ENCODE data around the gene TMTC4.

TMTC4 gene

DNA sequence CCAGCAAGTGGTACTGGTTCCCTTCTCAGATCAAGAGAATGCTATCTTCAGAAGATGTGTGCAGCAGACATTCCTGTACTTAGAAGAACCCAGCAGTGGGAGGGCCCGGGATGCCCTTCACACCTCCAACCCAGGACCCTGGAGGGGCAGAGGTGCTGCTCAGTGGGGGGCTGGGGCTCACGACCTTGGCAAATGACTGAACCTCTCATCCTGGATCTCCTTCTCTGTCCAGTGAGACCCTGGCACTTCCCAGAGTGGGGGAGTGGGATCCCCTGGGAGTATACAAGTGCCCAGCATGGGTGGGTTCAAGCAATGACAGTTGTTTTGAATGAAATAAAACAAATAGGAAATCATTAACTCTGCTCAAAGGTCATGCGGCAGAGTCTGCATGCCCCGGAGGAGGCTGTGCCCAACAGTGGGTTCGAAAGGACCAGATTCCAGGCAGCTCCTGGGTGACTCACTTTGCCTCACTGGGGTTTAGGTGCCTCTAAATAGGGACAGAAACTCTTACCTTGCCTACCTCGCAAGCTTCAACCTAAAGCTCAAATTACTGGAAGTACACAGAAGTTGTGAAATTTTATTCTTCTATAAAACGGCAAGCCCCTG is 112.9 kb downstream of the TMTC4 start:
- Mint-ChIP-seq H3K27ac (ENCODE audit: low read depth) (no peak overlapping the region), H3K9me3 (no peaks in the 10 kb centered on the region), H3K27me3 (no peaks in the 10 kb centered on the region), H3K36me3 (ENCODE audit: insufficient read depth) (peaks cover 2% of the 10 kb centered on the region), H3K4me1 (peaks cover 13% of the 10 kb centered on the region), H3K4me3 (no peak overlapping the region)
- ATAC-seq (replicated peaks; ENCODE audit: extremely low read depth, poor library complexity, severe bottlenecking) (no peak), DNase-seq (ENCODE audit: low spot score in 2 of 2) (no peak)

GRCh38 chr13:100561158-100561499 is 113.5 kb downstream of the TMTC4 start:
- DNase-seq (ENCODE audit: low spot score in 2 of 2) (no peak), ATAC-seq (replicated peaks; ENCODE audit: extremely low read depth, poor library complexity, severe bottlenecking) (no peak)
- no peaks in the 10 kb centered on the region for H3K27me3 Mint-ChIP-seq
- H3K27ac Mint-ChIP-seq (ENCODE audit: low read depth): no peak overlapping the region
- no peak overlapping the region for H3K4me3 Mint-ChIP-seq
- peaks cover 13% of the 10 kb centered on the region for H3K4me1 Mint-ChIP-seq
- H3K36me3 Mint-ChIP-seq (ENCODE audit: insufficient read depth): peaks cover 2% of the 10 kb centered on the region
- H3K9me3 Mint-ChIP-seq: no peaks in the 10 kb centered on the region

- H3K27ac Mint-ChIP-seq (ENCODE audit: low read depth): no peak overlapping the region
- H3K36me3 Mint-ChIP-seq (ENCODE audit: insufficient read depth): peaks cover 5% of the 10 kb centered on the region
- H3K4me3 Mint-ChIP-seq: no peak overlapping the region
- peaks cover 11% of the 10 kb centered on the region for H3K4me1 Mint-ChIP-seq
- no peak for ATAC-seq (replicated peaks; ENCODE audit: extremely low read depth, poor library complexity, severe bottlenecking)
- no peak for DNase-seq (ENCODE audit: low spot score in 2 of 2)
- H3K9me3 Mint-ChIP-seq: no peaks in the 10 kb centered on the region
- no peaks in the 10 kb centered on the region for H3K27me3 Mint-ChIP-seq
Measured at GRCh38 chr13:100560498-100561157, 114.0 kb downstream of the TMTC4 start.

DNA sequence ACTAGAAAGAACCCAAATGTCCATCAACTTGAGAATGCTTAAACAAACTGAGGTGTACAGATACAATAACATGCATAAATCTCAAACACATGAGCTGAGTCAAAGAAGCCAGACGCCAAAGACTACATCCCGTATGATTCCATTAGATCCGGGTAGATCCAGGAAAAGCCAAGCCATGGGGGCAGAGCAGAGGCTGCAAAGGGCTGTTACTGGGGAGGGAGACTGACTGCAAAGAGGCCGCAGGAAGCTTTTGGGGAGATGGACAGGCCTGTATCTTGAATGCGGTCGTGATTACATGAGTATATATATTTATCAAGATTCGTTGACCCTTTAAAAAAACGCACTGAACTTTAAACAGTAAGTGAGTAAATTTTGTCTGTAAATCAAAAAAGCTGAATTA is 114.7 kb downstream of the TMTC4 start:
- DNase-seq (ENCODE audit: low spot score in 2 of 2): no peak
- Mint-ChIP-seq H3K4me1 (peaks cover 4% of the 10 kb centered on the region), H3K27me3 (no peaks in the 10 kb centered on the region), H3K36me3 (ENCODE audit: insufficient read depth) (peaks cover 5% of the 10 kb centered on the region), H3K27ac (ENCODE audit: low read depth) (no peak overlapping the region), H3K4me3 (no peak overlapping the region), H3K9me3 (no peaks in the 10 kb centered on the region)
- no peak for ATAC-seq (replicated peaks; ENCODE audit: extremely low read depth, poor library complexity, severe bottlenecking)
